ENCODE data around the gene PAX9.

GRCh38 chr14:36619853-36620252 is 41.8 kb upstream of the PAX9 start:
- no peak for TF ChIP-seq CTCF (IDR thresholded peaks at IDR 0.05; ENCODE audit: insufficient read depth, low read depth, low read length)
- TF ChIP-seq EZH2 (IDR thresholded peaks at IDR 0.05; ENCODE audit: insufficient read depth, low read length), result no peak
